ENCODE data around the gene CPXM2.

DNA sequence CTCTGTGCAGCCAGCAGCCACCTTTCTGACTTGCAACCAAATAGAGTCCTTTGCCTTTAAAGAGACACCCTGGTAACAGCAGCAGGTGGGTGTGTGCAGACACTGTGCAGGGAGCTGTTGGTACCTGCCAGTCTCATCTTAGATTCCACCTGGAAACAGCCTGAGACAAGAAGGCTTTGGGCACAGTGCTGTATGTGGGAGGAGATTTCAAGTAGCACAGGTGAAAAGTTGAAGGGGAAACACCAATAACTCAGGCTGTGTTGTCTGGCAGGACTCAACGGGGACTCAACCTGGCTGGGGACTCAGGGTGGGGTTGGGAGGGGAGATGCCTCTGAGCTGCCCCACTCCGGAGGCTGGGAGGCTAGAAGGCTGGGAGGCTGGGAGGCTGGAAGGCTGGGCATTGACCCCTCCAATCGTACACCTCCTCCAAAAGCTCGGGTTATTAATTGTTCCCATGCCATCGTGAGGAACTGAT lies 6.7 kb downstream of the CPXM2 start:
- TF ChIP-seq EZH2 (IDR thresholded peaks at IDR 0.05; ENCODE audit: insufficient read depth, poor library complexity, severe bottlenecking) (no peak), EZH2phosphoT487 (IDR thresholded peaks at IDR 0.05; ENCODE audit: insufficient read depth, low read depth) (no peak)
